ENCODE results near the gene TRIO. TPM values are rescaled to one million over a fixed set of nuclear protein-coding genes. Genes with fewer than 3 reads are reported as not detected.

The TRIO gene
- polyA plus RNA-seq, 3 donors, result 1.7 to 45.8 (median 2.1) TPM

- no peak overlapping the region for H3K27ac Mint-ChIP-seq
- TF ChIP-seq CTCF (IDR thresholded peaks at IDR 0.05), result no peak
- H3K4me1 ChIP-seq (ENCODE audit: control insufficient read depth in 1 of 2, insufficient read depth in 2 of 2, low read length in 2 of 2), result no peaks in the 10 kb centered on the region
- H3K4me2 ChIP-seq (replicated peaks; ENCODE audit: extremely low read depth, low read length, poor library complexity, severe bottlenecking), result no peak overlapping the region
- no peak overlapping the region for H3K4me3 ChIP-seq (replicated peaks in 1 of 3; ENCODE audit: low read depth in 2 of 3, low read length in 3 of 3)
- 98% methylated on average over 3 of the region's 5 CpGs for WGBS (ENCODE audit: insufficient coverage)
- H4K20me1 ChIP-seq (ENCODE audit: insufficient read depth, low read length), result no peaks in the 10 kb centered on the region
- H3K4me3 Mint-ChIP-seq, result no peak overlapping the region
- no peak overlapping the region for H2AFZ ChIP-seq (ENCODE audit: insufficient read depth, low read depth, low read length, poor library complexity, severe bottlenecking)
- H3K27ac ChIP-seq (ENCODE audit: low read depth in 1 of 2, low read length in 2 of 2), result no peak overlapping the region
- no peaks in the 10 kb centered on the region for H3K79me2 ChIP-seq (ENCODE audit: insufficient read depth, low read length)
- no peak overlapping the region for H3K9ac ChIP-seq (ENCODE audit: insufficient read depth, low read length, poor library complexity, severe bottlenecking)
- H3K4me1 Mint-ChIP-seq, result peaks cover 6% of the 10 kb centered on the region
- H3K9me3 ChIP-seq (replicated peaks in 1 of 2; ENCODE audit: control insufficient read depth in 1 of 2, insufficient read depth in 1 of 2, low read length in 2 of 2), result no peaks in the 10 kb centered on the region
- peaks cover 33 to 95% of the 10 kb centered on the region in 2 donors for H3K36me3 ChIP-seq (replicated peaks in 1 of 2; ENCODE audit: control insufficient read depth in 1 of 2, insufficient read depth in 2 of 2, low read length in 2 of 2)
- intact Hi-C loops (cut with micrococcal nuclease), result no loop called here
- peaks cover 0 to 5% (median 0%) of the 10 kb centered on the region in 7 donors for H3K9me3 Mint-ChIP-seq
- H3K36me3 Mint-ChIP-seq, result peaks cover 66 to 75% of the 10 kb centered on the region in 2 donors
- no peaks in the 10 kb centered on the region for H3K27me3 ChIP-seq (ENCODE audit: control insufficient read depth in 2 of 2, insufficient read depth in 2 of 2, low read length in 2 of 2)
- no peaks in the 10 kb centered on the region for H3K27me3 Mint-ChIP-seq (ENCODE audit: low read depth in 3 of 3)
- no peak for DNase-seq
These were observed 165.4 kb downstream of the TRIO start for GRCh38 chr5:14308384-14309154.

- no peaks in the 10 kb centered on the region for H3K27me3 Mint-ChIP-seq (ENCODE audit: low read depth in 3 of 3)
- intact Hi-C loops (cut with micrococcal nuclease), result no loop called here
- no peaks in the 10 kb centered on the region for H3K27me3 ChIP-seq (ENCODE audit: control insufficient read depth in 2 of 2, insufficient read depth in 2 of 2, low read length in 2 of 2)
- H2AFZ ChIP-seq (ENCODE audit: insufficient read depth, low read depth, low read length, poor library complexity, severe bottlenecking), result no peak overlapping the region
- no peak for TF ChIP-seq CTCF (IDR thresholded peaks at IDR 0.05)
- H3K36me3 Mint-ChIP-seq, result peaks cover 66 to 77% of the 10 kb centered on the region in 2 donors
- H3K9me3 Mint-ChIP-seq, result peaks cover 0 to 5% (median 0%) of the 10 kb centered on the region in 7 donors
- H3K9ac ChIP-seq (ENCODE audit: insufficient read depth, low read length, poor library complexity, severe bottlenecking), result no peak overlapping the region
- H3K4me2 ChIP-seq (replicated peaks; ENCODE audit: extremely low read depth, low read length, poor library complexity, severe bottlenecking), result no peak overlapping the region
- no peaks in the 10 kb centered on the region for H3K79me2 ChIP-seq (ENCODE audit: insufficient read depth, low read length)
- DNase-seq, result no peak
- H4K20me1 ChIP-seq (ENCODE audit: insufficient read depth, low read length), result no peaks in the 10 kb centered on the region
- H3K4me3 ChIP-seq (replicated peaks in 1 of 3; ENCODE audit: low read depth in 2 of 3, low read length in 3 of 3), result no peak overlapping the region
- no peak overlapping the region for H3K4me3 Mint-ChIP-seq
- H3K9me3 ChIP-seq (replicated peaks in 1 of 2; ENCODE audit: control insufficient read depth in 1 of 2, insufficient read depth in 1 of 2, low read length in 2 of 2), result no peaks in the 10 kb centered on the region
- H3K4me1 ChIP-seq (ENCODE audit: control insufficient read depth in 1 of 2, insufficient read depth in 2 of 2, low read length in 2 of 2), result no peaks in the 10 kb centered on the region
- no peak overlapping the region for H3K27ac ChIP-seq (ENCODE audit: low read depth in 1 of 2, low read length in 2 of 2)
- peak overlapping the region in 1 of 7 donors; percentile 49 for H3K27ac Mint-ChIP-seq
- H3K4me1 Mint-ChIP-seq, result peaks cover 6% of the 10 kb centered on the region
- peaks cover 33 to 93% of the 10 kb centered on the region in 2 donors for H3K36me3 ChIP-seq (replicated peaks in 1 of 2; ENCODE audit: control insufficient read depth in 1 of 2, insufficient read depth in 2 of 2, low read length in 2 of 2)
These were observed 166.1 kb downstream of the TRIO start for GRCh38 chr5:14309199-14309598.

Measured in CD14-positive monocyte (primary cell).